Kasumi-1 (cell line): ENCODE data around the gene OPRPN.

Source experiments
- DNase-seq, 2 experiments: peaks; one replicate each; lab custom pipeline; 2025; lab: John Stamatoyannopoulos, UW

Gene OPRPN, protein sequence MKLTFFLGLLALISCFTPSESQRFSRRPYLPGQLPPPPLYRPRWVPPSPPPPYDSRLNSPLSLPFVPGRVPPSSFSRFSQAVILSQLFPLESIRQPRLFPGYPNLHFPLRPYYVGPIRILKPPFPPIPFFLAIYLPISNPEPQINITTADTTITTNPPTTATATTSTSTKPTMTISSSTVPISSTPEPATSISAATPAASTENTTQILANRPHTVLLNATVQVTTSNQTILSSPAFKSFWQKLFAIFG

DNA sequence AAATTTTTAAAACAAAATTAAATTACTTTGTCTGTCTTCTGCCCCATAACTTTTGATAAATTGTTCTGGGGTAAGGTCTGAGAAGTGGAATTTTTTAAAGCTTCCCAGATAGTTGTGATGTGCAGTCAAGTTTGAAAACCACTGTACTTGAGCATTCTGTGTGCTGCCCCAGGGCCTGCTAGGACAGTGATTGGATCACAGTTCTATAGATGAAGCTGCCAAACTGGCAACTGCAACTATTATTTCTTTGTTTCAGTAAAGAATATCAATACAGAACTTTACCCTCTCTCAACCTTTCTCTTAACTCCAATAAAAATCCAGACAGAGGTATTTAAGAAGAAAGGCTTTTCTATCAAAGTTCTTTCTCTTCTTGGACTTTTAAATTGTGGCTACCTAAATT lies at the start of gene OPRPN:
Gene OPRPN, plus strand, starts transcription at position 361 of the 400 bp plus-strand sequence. CDS start 1,346 bp downstream, outside the sequence.
- no peak for DNase-seq

DNA sequence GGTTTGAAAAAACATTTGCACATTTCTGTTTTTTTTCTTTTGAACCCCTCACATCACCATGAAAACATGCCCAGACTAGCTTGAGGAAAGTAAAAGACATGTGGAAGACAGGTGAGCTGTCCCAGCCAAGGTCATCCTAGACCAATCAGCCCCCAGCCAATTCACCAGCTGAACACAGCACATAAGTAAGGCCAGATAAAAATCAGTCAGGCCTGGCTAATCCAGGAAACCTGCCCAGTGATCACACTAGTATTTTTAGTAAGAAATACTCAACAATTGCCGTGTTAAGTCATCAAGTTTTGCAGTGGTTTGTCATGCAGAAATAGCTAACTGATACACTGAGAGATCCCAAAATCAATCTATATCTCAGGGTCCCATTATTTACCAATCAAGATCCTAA lies 41.6 kb upstream of the OPRPN start:
- no peak for DNase-seq

DNA sequence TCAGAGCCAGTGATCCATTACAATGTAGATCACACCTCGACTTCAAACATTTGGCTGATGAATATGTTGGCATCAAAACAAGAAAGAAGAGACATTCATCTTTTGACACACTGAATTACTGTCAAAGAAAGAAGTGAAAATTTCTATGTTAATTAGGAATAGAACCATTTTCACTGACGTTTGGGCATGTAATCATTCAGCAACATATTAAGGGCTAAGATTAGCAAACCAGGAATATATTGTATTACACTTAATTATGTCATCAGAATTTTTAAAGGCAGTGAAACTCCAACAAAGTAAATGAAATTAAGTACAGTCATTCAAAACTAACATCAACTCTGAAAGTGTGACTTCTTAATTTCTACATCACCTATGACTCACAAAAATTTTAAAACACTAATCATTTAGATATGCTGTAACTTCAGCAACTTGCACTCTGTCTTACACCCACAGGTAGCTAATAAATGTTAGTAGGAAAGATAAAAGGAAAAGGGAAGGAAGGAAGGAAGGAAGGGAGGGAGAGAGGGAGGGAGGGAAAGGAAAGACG lies 38.6 kb upstream of the OPRPN start:
- DNase-seq, result no peak

DNA sequence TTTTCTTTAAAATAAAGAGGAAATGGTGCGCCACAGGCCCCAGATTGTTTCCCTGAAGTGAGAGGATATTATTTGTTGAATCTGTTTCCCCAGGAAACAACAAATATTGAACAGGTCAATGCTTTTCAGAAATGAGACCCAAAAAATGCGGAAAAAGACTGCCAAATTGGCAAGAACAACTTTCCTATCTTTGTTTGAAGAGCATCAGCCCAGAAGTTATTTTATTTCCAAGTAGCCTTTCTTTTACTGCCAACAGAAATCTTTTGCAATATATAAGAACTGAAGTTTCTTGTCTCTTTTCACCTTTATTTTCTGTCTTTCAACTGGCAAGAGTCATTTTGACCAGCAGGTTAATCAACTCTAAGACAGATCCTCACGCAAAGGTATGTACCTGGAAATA lies 37.3 kb upstream of the OPRPN start, which contains the start of gene SMR3A:
Gene SMR3A, plus strand, starts transcription at position 301 of the 400 bp plus-strand sequence. CDS start 1,356 bp downstream, outside the sequence.
- DNase-seq, result no peak

DNA sequence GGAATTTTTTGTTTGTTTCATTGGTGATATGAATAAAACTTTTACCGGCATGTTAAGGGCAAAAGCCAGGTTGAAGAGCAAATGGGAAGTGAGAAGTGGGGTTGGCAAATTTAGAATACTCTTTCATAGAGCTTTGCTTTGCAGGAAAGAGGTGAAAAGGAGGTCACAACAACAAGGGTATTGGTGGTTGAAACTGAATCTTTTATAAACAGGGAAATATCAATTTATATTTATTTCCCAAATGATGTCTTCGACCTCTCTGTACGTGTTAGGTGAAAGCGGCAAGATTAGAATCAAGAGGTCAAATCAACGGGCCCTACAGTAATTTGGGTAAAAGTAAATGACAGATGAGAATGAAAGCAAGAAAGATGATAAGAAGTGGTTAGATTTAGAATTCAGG lies 33.7 kb upstream of the OPRPN start:
- no peak for DNase-seq

DNA sequence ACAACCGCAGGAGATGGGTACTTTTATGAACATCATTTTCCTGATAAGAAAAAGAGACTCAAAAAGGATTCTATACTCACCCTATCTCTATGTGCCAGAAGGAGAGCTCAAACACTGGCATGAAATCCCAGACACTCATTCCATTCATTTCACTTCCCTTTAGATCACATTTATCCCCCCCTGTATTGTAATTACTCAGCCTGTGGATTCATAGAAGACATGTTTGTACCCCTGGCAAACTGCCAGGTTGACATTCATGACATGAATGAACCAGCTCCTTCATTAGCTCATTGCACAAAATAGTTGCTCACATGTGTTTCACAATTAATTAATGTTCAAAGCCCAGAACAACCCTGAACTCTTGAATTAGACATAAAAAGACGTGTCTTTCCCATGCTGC lies 32.3 kb upstream of the OPRPN start:
- DNase-seq, result no peak

DNA sequence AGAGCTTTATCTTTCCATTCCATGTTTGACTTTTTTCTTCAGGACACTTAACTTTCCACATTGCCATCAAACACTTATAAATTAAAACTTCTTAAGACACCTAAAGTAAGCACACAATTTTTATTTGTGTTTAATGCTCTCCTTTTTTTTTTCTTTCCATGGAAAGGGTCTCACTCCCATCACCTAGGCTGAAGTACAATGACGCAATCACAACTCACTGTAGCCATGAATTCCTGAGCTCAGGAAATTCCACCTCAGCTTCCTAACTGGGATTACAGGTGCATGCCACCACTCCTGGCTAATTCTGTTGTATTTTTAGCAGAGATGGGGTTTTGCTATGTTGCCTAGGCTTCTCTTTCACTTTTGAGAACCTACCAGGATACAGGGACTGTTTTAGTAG lies 29.9 kb upstream of the OPRPN start:
- DNase-seq, result no peak

DNA sequence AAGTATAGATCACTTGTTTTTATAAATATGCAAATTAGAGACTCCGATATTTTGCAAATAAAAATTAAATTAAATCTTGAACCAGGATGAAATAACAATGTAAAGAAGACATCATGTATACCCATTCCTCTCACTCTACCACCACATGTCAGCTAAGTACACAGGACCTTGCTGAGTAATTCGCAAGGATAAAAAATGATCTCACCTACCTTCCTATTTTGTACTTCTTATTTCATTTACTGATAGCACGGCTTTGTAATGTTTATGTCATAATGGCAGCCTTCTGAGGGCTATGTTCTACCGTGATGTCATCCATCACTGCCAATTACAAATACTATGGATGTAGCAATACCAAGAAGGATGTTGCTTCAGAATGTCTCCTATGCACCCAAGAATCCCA lies 25.8 kb upstream of the OPRPN start:
- DNase-seq, result no peak

DNA sequence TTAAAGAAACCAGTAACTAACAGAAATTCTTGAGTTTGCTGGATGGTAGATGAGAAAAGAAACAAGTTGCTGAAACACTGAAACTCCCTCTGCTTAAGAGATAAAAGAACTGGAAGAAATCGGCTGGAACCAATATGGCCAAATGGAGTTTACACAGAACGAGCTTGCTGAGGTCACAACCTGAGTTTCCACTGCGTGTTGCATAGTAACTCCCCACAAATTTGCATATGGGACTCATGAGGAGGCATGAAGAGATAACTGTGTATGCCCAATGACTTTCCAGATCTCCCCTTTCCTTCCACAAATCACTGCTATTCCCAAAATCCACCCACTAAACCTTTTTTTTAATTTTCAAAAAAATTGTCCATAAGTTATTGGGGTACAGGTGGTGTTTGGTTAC lies 25.0 kb upstream of the OPRPN start:
- DNase-seq, result no peak

DNA sequence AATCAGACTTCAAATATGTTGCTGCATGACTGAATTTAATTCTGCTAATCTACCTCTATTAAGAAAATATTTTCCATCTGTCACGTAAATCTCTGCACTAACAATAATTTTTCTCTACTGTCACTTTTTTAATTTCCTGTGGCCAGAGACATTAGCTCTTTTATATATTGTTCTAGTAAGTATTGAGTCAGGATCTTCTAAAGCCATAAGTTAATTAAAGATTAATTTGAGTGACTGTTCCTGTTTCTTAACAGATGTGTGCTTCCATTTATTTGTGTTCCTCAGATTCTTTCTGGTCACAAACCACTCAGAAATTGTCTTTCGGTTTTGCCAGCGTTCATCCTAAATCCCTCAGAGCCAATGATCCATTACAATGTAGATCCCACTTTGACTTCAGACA lies 17.2 kb upstream of the OPRPN start:
- no peak for DNase-seq

DNA sequence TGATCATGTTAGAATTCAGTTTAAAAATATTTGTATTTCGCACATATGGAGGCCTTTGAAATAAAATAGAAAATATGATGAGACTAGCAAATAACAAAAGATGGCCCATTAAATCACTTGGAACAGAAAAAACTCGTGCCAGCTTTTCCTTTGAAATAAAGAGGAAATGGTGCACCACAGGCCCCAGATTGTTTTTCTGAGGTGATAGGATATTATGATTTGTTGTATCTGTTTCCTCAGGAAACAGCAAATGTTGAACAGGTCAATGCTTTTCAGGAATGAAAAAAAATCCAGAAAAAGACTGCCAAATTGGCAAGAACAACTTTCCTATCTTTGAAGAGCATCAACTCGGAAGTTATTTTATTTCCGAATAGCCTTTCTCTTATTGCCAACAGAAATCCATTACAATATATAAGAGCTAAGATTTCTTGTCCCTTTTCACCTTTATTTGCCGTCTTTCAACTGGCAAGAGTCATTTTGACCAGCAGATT lies 15.0 kb upstream of the OPRPN start, which contains the start of gene SMR3B:
Gene SMR3B, plus strand, starts transcription at position 441 of the 491 bp plus-strand sequence. CDS start 1,380 bp downstream, outside the sequence.
- DNase-seq, result no peak

DNA sequence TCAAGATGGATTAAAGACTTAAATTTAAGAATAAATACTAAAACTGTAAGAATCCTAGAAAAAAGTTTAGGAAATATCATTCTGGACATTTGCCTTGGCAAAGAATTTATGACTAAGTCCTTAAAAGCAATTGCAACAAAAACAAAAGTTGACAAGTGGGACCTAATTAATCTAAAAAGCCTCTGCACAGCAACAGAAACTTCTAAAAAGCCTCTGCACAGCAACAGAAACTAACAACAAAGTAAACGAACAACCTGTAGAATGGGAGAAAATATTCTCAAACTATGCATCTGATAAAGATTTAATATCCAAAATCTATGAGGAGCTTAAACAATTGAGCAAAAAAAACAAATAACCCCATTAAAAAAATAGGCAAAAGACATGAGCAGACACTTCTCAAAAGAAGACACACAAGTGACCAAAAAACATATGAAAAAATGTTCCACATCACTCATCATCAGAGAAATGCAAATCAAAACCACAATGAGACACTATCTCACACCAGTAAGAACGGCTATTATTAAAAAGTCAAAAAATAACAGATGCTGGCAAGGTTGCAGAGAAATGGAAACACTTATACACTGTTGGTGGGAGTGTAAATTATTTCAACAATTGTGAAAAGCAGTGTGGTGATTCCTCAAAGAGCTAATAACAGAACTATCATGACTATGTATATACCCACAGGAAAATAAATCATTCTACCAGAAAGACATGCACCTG lies 5.5 kb upstream of the OPRPN start:
- DNase-seq, result no peak

DNA sequence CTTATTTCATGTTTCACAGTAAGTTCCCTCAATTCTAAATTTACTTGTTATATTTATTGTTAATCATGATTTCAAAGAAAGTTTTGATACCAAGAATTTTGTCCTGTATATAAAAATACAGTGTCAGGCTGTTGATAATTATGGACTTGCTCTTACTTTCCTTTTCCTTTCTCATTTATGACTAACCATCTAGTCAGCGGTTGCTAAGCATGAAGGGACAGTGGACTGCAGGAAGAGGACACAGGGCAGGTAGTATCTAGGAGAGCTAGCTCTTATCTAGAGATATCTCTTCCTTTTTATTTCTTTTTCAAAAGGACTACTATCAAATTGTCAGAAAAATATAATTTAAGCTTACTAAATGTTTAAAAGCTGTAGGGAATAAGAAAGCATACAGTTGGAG lies 1.6 kb downstream of the OPRPN start:
- DNase-seq, result no peak

DNA sequence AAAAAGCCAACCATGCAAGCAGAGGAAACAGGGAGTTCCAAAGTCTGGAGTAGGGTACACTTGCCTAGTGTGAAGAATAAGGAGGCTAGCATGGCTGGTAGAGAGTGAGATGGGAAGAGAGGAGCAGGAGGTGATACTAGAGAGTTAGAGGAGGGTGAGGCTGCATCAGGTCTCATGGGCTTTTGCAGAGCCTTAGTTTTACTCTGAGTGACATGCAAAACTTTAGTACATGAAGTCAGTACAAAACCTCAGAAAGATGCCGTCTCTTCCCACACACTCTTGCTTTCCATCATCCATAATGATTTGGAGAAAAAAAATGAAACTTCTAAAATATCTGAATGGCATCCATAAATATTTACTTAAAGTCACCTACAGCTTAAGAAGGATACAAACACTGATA lies 5.0 kb downstream of the OPRPN start:
- DNase-seq, result no peak

DNA sequence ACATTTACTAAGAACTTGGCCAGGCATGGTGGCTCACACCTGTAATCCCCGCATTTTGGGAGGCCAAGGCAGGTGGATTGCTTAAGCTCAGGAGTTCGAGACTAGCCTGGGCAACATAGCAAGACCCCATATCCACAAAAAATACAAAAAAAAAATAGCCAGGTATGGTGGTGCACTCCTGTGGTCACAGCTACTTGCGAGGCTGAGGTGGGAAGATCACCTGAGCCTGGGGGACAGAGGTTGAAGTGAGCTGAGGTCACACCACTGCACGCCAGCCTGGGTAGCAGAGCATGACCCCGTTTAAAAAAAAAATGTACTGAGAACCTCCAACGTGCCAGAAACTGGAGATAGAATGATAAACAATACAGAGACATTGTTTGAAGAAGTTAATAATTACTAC lies 8.0 kb downstream of the OPRPN start:
- DNase-seq, result no peak

DNA sequence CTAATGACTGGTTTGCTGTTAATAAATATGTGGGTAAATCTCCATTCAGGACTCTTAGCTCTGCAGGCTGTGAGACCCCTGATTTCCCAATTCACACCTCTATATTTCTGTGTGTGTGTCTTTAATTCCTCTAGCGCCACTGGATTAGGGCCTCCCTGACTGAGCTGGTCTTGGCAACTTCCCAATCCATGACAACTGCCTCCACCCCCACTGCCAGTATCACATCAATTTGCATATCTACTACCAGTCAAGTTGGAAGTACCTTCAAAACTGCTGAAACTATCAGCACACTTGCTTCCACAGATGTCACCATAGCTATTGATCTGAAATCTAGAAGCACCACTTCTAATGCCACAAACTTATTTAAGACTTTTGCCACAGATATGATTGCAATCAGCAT lies 27.6 kb downstream of the OPRPN start:
- no peak for DNase-seq

DNA sequence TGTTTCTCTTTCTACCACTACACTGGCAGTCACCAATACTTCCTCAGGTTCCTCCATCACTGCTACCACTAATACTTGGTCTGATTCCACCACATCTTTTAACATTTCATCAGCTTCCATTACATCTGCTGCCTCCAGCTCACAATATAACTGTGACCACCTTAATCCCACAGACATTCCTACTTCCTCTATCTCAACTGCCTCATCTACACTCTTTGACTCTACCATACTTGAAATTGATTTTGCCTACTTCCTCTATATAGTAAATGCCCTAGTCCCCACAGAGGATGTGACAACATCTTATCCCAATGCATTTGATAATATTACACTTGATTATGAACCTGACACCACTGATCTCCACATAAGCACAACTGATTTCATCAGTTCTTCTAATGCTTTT lies 29.0 kb downstream of the OPRPN start:
- DNase-seq, result no peak

DNA sequence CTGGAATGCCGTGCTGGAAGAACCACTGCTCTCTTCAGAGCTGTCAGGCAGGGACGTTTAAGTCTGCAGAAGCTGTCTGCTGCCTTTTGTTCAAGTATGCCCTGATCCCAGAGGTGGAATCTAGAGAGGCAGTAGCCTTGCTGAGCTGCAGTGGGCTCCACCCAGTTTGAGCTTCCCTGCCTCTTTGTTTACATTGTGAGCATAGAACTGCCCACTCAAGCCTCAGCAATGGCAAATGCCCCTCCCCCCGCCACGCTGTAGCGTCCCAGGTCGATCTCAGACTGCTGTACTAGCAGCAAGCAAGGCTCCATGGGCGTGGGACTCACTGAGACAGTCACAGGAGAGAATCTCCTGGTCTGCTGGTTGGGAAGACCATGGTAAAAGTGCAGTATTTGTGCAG lies 39.5 kb downstream of the OPRPN start:
- no peak for DNase-seq

DNA sequence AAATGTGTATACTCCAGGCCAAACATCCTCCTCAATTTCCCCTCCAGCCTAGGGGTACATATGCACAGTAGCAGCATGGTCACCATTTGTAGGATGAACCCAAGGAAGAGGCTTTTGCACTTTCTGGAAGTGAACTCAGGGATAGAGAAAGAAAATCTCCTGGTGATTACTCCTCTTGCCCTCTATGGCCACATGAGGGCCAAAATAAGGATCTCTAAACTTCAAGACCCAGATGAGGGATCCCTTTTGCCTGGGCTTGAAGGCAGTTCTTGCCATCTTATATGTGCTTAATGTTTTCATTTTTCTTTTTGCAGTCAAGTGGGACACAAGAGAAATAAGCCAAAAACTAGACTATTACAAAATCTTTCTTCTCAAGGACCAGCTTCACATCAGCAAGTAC lies 44.7 kb downstream of the OPRPN start:
- DNase-seq, result no peak

DNA sequence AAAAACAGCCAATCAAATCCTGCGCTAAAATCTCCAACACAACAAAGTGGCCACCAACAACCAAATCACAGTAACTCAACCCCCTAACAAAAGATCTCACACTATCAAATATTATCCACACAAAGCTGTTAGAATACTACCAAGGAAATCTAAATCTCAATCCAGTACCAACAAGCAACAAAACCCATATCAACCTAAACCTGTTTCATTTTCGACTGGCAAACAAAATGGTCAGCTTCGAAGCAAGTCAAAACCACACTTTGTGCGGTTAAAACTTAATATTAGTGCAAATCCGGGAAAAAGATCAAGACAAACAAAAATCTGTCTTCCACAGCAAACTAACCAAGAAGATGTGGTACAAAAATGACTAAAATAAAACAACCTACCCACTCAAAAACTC lies 45.6 kb downstream of the OPRPN start:
- no peak for DNase-seq

DNA sequence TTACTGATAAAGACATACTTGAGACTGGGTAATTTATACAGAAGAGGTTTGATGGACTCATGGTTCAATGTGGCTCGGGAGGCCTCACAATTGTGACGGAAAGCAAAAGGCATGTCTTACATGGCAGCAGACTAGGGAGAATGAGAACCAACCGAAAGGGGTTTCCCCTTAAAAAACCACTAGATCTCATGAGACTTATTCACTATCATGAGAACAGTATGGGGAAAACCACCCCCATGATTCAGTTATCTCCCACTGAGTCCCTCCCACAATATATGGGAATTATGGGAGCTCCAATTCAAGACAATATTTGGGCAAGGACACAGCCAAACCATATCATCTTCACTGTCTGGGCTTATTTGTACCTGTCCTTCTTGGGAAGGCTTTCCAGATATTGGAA lies 51.5 kb downstream of the OPRPN start:
- DNase-seq, result no peak

DNA sequence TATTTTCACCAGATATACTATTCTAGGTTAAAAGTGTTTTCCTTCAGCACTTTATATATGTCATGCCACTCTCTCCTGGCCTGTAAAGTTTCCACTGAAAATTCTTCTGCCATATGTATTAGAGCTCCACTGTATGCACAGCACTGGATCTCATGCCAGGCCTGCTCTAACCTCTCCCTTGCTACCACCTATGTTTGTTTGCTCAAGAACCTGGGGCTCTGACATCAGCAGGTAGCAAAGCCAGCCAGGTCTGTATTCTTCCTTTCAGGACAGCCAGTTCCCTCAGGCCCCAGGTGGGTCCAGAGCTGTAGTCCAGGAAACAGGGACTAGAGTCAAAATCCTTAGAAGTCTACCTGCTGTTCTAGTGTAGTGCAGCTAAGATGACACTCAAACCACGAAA lies 55.2 kb downstream of the OPRPN start:
- DNase-seq, result no peak
